ENCODE measurements around the gene KSR1. TPM values are rescaled to one million over a fixed set of nuclear protein-coding genes. Genes with fewer than 3 reads are reported as not detected.

KSR1 gene
- total RNA-seq, 1 donor from 2014 or later = 90.2 TPM

DNA sequence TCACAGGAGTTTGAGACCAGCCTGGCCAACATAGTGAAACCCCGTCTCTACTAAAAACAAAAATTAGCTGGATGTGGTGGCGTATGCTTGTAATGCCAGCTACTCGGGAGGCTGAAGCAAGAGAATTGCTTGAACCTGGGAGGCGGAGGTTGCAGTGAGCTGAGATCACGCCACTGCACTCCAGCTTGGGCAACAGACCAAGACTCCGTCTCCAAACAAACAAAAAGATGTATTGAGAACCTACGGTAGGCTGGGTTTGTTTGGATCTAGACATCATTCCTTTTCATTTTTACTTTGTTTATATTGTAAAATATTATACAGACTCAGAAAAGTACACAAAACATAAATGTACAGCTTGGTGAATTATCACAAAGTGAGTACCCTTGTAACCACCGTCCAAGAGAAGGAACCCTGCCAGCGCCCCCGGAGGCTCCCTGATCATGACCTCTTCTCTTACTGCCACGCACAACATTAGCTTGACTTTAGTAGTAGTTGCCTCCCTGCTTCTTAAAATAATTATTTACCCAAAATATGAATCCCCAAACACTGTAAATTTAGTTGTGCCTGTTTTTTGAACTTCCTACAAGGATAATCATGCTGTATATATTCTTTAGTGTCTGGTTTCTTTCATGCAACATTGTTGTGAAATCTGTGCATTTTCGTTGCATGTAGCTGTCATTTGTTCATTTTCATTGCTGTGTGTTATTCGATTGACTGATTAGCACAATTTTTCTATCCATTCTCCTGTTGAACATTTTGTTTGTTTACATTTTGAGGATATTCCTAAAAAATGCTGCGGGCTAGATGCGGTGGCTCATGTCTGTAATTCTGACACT is 56.5 kb downstream of the KSR1 start:
- Histone ChIP-seq H3K27me3 (ENCODE audit: insufficient read depth, low read length) (no peaks in the 10 kb centered on the region), H3K4me2 (ENCODE audit: low read length) (no peak overlapping the region), H3K4me1 (ENCODE audit: insufficient read depth, low read length) (no peaks in the 10 kb centered on the region), H2AFZ (ENCODE audit: low read depth, low read length) (no peak overlapping the region), H3K79me2 (ENCODE audit: insufficient read depth, low read length) (peaks cover 68% of the 10 kb centered on the region), H3K9ac (ENCODE audit: low read length) (no peak overlapping the region), H4K20me1 (ENCODE audit: insufficient read depth, low read length) (peaks cover 71% of the 10 kb centered on the region), H3K36me3 (ENCODE audit: insufficient read depth, low read length) (no peaks in the 10 kb centered on the region), H3K27ac (ENCODE audit: low read depth, low read length) (no peak overlapping the region), H3K9me3 (ENCODE audit: insufficient read depth, low read depth, low read length) (no peaks in the 10 kb centered on the region), H3K4me3 (ENCODE audit: insufficient read depth, low read depth, low read length) (no peak overlapping the region)
- FAIRE-seq (no peak), DNase-seq (ENCODE audit: low read depth) (no peak)
- Mint-ChIP-seq H3K36me3 (ENCODE audit: low read depth, unreplicated experiment) (peaks cover 3% of the 10 kb centered on the region), H3K9me3 (ENCODE audit: unreplicated experiment) (no peaks in the 10 kb centered on the region), H3K4me1 (ENCODE audit: low read depth, unreplicated experiment) (peaks cover 22% of the 10 kb centered on the region), H3K4me3 (ENCODE audit: unreplicated experiment) (no peak overlapping the region), H3K27ac (ENCODE audit: unreplicated experiment) (no peak overlapping the region), H3K27me3 (ENCODE audit: low read depth, unreplicated experiment) (no peaks in the 10 kb centered on the region)
- TF ChIP-seq EZH2 (IDR thresholded peaks at IDR 0.05; ENCODE audit: insufficient read depth, low read length) (no peak), CTCF (IDR thresholded peaks at IDR 0.05; ENCODE audit: insufficient read depth, low read depth, low read length) (no peak)

GRCh38 chr17:27513849-27514248 is 57.6 kb downstream of the KSR1 start:
- Mint-ChIP-seq H3K4me3 (ENCODE audit: unreplicated experiment) (no peak overlapping the region), H3K27me3 (ENCODE audit: low read depth, unreplicated experiment) (no peaks in the 10 kb centered on the region), H3K9me3 (ENCODE audit: unreplicated experiment) (no peaks in the 10 kb centered on the region), H3K27ac (ENCODE audit: unreplicated experiment) (no peak overlapping the region), H3K4me1 (ENCODE audit: low read depth, unreplicated experiment) (peaks cover 17% of the 10 kb centered on the region), H3K36me3 (ENCODE audit: low read depth, unreplicated experiment) (peaks cover 5% of the 10 kb centered on the region)
- Histone ChIP-seq H3K36me3 (ENCODE audit: insufficient read depth, low read length) (no peaks in the 10 kb centered on the region), H3K4me2 (ENCODE audit: low read length) (no peak overlapping the region), H3K27ac (ENCODE audit: low read depth, low read length) (no peak overlapping the region), H3K4me1 (ENCODE audit: insufficient read depth, low read length) (no peaks in the 10 kb centered on the region), H2AFZ (ENCODE audit: low read depth, low read length) (no peak overlapping the region), H3K9me3 (ENCODE audit: insufficient read depth, low read depth, low read length) (no peaks in the 10 kb centered on the region), H3K27me3 (ENCODE audit: insufficient read depth, low read length) (no peaks in the 10 kb centered on the region), H3K9ac (ENCODE audit: low read length) (no peak overlapping the region), H3K4me3 (ENCODE audit: insufficient read depth, low read depth, low read length) (no peak overlapping the region), H4K20me1 (ENCODE audit: insufficient read depth, low read length) (peaks cover 77% of the 10 kb centered on the region), H3K79me2 (ENCODE audit: insufficient read depth, low read length) (peaks cover 72% of the 10 kb centered on the region)
- FAIRE-seq (no peak), DNase-seq (ENCODE audit: low read depth) (no peak)
- no peak for TF ChIP-seq CTCF (IDR thresholded peaks at IDR 0.05; ENCODE audit: insufficient read depth, low read depth, low read length)
- no peak for TF ChIP-seq EZH2 (IDR thresholded peaks at IDR 0.05; ENCODE audit: insufficient read depth, low read length)
